GM10266 (cell line): ENCODE results near the gene FAM53A.
"Not testable (repeated sequence)": the region's sequence is repeated elsewhere in the genome, so short reads cannot be mapped to it uniquely, and the experiment has no call there.

Experiments
- DNase-seq: peaks from one replicate; pipeline ENCODE4 v3.0.0; 2012; ENCODE audit errors: extremely low spot score
- CTCF ChIP-seq: IDR thresholded peaks from 2 replicates; pipeline ENCODE4 v1.5.1; 2012; ENCODE audit warnings: mild to moderate bottlenecking, low read depth; ENCODE audit not compliant: control insufficient read depth, insufficient read depth; ENCODE audit errors: missing control alignments

FAM53A gene

DNA sequence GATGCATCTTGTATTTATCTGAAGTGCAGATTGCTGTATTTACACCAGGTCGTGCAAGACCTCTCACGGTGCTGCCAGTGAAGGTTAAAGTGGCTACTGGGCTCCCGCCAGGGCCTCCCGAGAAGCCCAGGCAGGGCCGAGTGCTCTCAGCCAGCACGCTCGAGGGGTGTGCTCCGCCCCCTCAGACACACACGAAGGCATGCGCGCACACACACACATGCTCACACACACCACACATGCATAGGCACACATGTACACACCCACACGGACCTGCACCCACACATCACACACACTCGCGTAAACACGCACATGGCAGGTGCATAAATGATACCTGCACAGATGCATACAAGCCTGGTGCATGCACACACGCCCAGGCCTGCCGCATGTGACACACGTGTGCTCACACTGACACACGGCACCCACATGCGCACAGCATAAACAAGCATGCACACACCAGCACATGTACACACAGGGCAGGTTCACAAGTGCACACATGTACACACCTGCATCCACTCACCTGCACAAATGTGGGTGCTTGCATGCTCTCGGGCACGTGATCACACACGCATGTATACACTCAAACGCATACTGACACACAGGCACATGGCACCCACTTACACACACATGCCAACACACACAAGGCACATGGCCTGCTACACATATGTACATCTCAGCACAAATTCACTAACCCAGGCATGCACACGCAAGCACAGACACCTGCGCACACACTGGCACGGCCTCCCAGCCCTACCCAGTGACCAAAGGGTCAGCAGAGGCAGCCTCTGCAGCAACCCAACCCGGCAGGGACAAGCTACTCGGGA is 71.6 kb downstream of the FAM53A start:
- TF ChIP-seq CTCF: no peak
- no peak for DNase-seq

DNA sequence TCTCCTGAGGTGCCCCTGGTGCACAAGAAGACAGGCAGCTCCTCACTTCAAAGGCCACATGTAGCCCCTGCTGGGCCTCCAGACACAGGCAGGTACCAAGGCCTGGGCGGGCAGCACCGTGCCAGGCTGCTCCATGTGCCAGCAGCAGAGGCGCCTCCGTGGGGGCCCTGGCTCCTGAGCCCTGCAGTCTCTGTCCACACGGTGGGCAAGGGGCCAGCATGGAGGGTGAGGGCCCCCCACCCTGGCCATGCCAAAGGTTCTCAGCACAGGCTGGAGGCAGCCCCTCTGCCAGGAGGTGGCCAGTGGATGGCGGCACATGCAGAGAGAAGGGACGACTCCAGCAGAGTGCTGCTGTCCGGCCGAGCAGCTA is 72.6 kb downstream of the FAM53A start:
- no peak for TF ChIP-seq CTCF
- no peak for DNase-seq

- no peak for TF ChIP-seq CTCF
- no peak for DNase-seq
Measured at GRCh38 chr4:1610791-1611500, 73.2 kb downstream of the FAM53A start.

DNA sequence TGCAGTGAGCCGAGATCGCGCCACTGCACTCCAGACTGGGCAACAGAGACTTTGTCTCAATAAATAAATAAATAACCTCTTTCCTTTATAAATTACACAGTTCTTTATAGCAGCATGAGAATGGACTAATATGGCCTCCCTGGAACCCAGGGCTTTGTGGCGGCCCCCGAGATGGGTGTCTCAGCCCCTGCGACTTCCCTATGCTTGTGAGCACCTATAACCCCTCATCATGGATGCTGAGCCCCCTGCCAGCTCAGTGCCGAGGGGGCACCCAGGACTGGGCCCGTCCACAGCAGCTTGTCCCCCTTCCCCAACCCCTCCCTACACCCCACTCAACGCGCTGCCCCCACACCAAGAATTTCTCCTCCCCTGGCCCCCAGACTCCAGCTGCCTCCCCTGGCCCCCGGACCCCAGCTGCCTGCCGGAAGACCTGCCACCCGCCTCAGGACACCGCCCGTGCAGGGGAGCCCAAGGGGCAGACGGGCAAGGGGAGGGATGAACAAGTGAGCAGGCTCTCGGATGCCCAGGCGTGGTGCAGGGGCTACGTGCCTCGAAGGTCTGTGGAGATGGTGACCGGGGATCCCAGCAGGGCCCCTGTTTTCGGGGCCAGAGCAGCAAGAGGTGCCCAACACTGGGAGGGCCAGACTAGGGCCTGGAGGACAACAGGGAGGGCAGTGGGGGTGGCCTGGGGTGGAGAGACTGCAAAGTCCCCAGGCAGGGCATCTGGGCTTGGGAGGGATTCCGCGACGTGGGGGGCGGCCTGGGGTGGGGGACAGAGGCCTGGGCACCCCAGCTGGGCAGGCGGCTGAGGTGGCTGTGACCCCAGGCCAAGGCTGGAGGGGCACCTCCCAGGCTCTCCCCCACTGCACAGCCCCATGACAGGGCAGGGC is 74.0 kb downstream of the FAM53A start:
- TF ChIP-seq CTCF: no peak
- DNase-seq: no peak

DNA sequence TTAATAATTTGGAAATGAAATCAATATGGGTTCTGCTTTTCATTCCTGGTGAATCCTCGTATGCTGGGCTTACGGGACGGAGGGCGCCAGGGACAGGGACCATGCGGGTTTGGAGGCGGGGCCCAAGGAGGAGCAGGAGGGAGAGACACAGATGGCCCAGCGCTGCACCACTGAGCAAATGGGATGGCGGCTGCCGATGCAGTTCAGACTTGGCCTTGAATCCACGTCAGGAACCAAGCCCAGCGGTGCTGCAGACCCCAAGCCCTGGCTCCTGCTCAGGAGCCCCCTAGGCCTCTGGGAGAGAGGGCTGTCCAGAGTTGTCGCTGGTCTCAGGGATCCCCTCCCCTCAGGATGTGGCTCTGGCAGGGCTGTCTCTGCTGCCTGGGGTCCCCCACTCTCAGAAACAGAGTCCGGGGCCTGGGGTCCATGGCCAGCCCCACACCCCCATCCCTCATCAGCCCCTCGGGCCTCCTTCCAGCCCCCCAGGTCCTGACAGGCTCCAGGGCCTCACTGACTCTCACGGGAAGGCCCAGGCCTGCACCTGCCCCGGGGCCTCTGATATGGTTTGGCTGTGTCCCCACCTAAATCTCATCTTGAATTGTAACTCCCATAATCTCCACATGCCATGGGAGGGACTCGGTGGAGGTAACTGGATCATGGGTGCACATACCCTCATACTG is 75.2 kb downstream of the FAM53A start:
- DNase-seq: no peak
- TF ChIP-seq CTCF: no peak

DNA sequence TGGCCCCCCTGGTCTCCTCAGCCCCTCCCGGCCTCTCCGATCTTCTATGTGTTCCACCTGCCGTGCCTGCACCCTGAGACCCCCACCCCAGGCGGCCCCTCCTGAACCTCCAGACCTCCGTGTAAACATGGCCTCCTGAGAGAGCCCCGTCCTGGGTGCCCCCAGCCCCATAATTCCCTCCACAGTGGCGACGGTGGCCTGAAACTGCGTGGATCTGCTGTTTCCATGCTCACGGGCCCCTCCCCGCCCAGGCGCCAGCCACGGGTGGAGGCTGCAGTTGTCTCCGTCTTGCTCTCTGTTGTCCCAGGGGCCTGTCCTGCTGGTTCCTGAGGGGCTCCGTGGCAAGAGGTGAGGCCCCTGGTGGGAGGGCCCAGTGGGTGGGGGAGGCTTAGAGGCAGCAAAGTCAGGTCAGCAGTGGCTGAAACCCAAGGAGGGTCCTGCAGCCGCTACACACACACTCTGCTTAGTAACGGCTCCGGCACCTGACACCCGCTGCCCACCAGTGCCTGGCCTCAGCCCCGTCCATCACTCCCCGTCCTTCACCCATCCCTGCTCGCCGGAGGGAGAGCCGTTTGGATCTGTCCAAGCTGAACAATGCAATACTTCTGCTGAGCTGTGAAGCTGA is 75.8 kb downstream of the FAM53A start:
- no peak for DNase-seq
- TF ChIP-seq CTCF: no peak

DNA sequence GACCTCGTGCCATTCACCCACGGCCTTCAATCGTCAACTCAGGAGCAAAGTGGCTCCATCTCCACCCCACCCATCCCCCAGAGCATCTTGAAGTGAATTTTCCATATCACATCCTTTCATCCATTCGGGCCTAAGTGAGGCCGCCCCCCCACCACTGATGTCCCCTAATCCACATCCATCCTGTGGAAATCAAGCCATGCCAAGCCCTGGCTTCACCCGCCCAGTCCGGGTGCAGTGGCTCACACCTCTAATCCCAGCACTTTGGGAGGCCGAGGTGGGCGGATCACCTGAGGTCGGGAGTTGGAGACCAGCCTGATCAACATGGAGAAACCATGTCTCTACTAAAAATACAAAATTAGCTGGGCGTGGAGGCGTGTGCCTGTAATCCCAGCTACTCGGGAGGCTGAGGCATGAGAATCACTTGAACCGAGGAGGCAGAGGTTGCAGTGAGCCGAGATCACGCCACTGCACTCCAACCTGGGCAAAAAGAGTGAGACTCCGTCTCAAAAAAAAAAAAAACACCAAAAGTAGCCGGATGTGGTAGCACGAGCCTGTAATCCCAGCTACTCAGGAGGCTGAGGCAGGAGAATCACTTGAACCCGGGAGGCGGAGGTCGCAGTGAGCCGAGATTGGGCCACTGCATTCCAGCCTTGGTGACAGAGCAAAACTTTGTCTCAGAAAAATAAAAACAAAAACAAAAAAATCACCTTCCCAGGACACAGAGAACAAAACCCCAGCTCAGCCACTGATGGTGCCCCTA is 76.5 kb downstream of the FAM53A start:
- not testable (repeated sequence) for DNase-seq
